ENCODE results near the gene EIF4E3. TPM values are rescaled to one million over a fixed set of nuclear protein-coding genes. Genes with fewer than 3 reads are reported as not detected.

EIF4E3 gene
- total and polyA plus RNA-seq, 7 experiments from 2014 or later, result 17.7 to 72.8 (median 35.3) TPM

- ATAC-seq, result no peak
- no peak overlapping the region for H3K4me3 Mint-ChIP-seq
- Histone ChIP-seq H3K36me3 (ENCODE audit: control insufficient read depth in 2 of 3, insufficient read depth in 3 of 3, low read length in 3 of 3) (peaks cover 6 to 34% (median 11%) of the 10 kb centered on the region in 3 experiments), H3K9me3 (ENCODE audit: control insufficient read depth in 2 of 3, low read length in 3 of 3) (no peaks in the 10 kb centered on the region), H3K4me1 (ENCODE audit: control insufficient read depth in 2 of 2, insufficient read depth in 2 of 2, low read length in 2 of 2) (no peaks in the 10 kb centered on the region), H3K27ac (ENCODE audit: low read depth, low read length) (no peak overlapping the region), H3K27me3 (ENCODE audit: control insufficient read depth in 2 of 2, insufficient read depth in 2 of 2, low read length in 2 of 2) (no peaks in the 10 kb centered on the region), H3K4me3 (ENCODE audit: low read length) (no peak overlapping the region)
- H3K9me3 Mint-ChIP-seq, result no peaks in the 10 kb centered on the region
- no peaks in the 10 kb centered on the region for H3K27me3 Mint-ChIP-seq
- peaks cover 0 to 11% (median 4%) of the 10 kb centered on the region in 7 donors for H3K4me1 Mint-ChIP-seq
- no peak for DNase-seq
- H3K36me3 Mint-ChIP-seq, result peaks cover 9 to 68% (median 35%) of the 10 kb centered on the region in 5 donors
- ChIA-PET CTCF (no interaction called here), POLR2A (interaction anchor here (0.7 kb wide), 1 partner anchor 549 kb away, joined by 5 read pairs; no protein-coding TSS in a partner anchor)
- intact Hi-C loops (cut with micrococcal nuclease), result no loop called here
- H3K27ac Mint-ChIP-seq, result peak overlapping the region in 2 of 9 donors; percentile 51 to 71
Observed at GRCh38 chr3:71690341-71690841, 34.8 kb downstream of the EIF4E3 start.

- CTCF ChIA-PET, result no interaction called here
- Histone ChIP-seq H3K27ac (ENCODE audit: low read depth, low read length) (no peak overlapping the region), H3K36me3 (ENCODE audit: control insufficient read depth in 2 of 3, insufficient read depth in 3 of 3, low read length in 3 of 3) (peaks cover 6 to 37% (median 11%) of the 10 kb centered on the region in 3 experiments), H3K9me3 (ENCODE audit: control insufficient read depth in 2 of 3, low read length in 3 of 3) (no peaks in the 10 kb centered on the region), H3K27me3 (ENCODE audit: control insufficient read depth in 2 of 2, insufficient read depth in 2 of 2, low read length in 2 of 2) (no peaks in the 10 kb centered on the region), H3K4me3 (ENCODE audit: low read length) (no peak overlapping the region), H3K4me1 (ENCODE audit: control insufficient read depth in 2 of 2, insufficient read depth in 2 of 2, low read length in 2 of 2) (no peaks in the 10 kb centered on the region)
- POLR2A ChIA-PET, result no interaction called here
- H3K27ac Mint-ChIP-seq, result no peak overlapping the region
- H3K27me3 Mint-ChIP-seq, result no peaks in the 10 kb centered on the region
- H3K4me1 Mint-ChIP-seq, result peaks cover 0 to 11% (median 4%) of the 10 kb centered on the region in 7 donors
- peak; percentile 38 for ATAC-seq
- H3K4me3 Mint-ChIP-seq, result no peak overlapping the region
- H3K9me3 Mint-ChIP-seq, result no peaks in the 10 kb centered on the region
- no peak for DNase-seq
- intact Hi-C loops (cut with micrococcal nuclease), result no loop called here
- H3K36me3 Mint-ChIP-seq, result peaks cover 13 to 65% (median 37%) of the 10 kb centered on the region in 5 donors
Observed at GRCh38 chr3:71689291-71689690, 35.9 kb downstream of the EIF4E3 start.

GRCh38 chr3:71688121-71688520 lies 37.1 kb downstream of the EIF4E3 start:
- ChIA-PET CTCF (no interaction called here), POLR2A (no interaction called here)
- H3K4me3 ChIP-seq (ENCODE audit: low read length), result no peak overlapping the region
- DNase-seq, result no peak
- H3K4me3 Mint-ChIP-seq, result no peak overlapping the region
- H3K4me1 Mint-ChIP-seq, result peaks cover 0 to 16% (median 4%) of the 10 kb centered on the region in 7 donors
- H3K36me3 ChIP-seq (ENCODE audit: control insufficient read depth in 2 of 3, insufficient read depth in 3 of 3, low read length in 3 of 3), result peaks cover 6 to 38% (median 19%) of the 10 kb centered on the region in 3 experiments
- H3K27ac Mint-ChIP-seq, result peak overlapping the region in 1 of 9 donors; percentile 54
- no peaks in the 10 kb centered on the region for H3K9me3 Mint-ChIP-seq
- H3K4me1 ChIP-seq (ENCODE audit: control insufficient read depth in 2 of 2, insufficient read depth in 2 of 2, low read length in 2 of 2), result no peaks in the 10 kb centered on the region
- peak; percentile 22 for ATAC-seq
- no peaks in the 10 kb centered on the region for H3K9me3 ChIP-seq (ENCODE audit: control insufficient read depth in 2 of 3, low read length in 3 of 3)
- intact Hi-C loops (cut with micrococcal nuclease), result no loop called here
- H3K36me3 Mint-ChIP-seq, result peaks cover 16 to 65% (median 37%) of the 10 kb centered on the region in 5 donors
- H3K27me3 ChIP-seq (ENCODE audit: control insufficient read depth in 2 of 2, insufficient read depth in 2 of 2, low read length in 2 of 2), result no peaks in the 10 kb centered on the region
- H3K27ac ChIP-seq (ENCODE audit: low read depth, low read length), result no peak overlapping the region
- H3K27me3 Mint-ChIP-seq, result no peaks in the 10 kb centered on the region

GRCh38 chr3:71685686-71686085 lies 39.5 kb downstream of the EIF4E3 start:
- POLR2A ChIA-PET, result no interaction called here
- H3K4me3 ChIP-seq (ENCODE audit: low read length), result no peak overlapping the region
- intact Hi-C loops (cut with micrococcal nuclease), result no loop called here
- Mint-ChIP-seq H3K4me1 (peaks cover 0 to 24% (median 9%) of the 10 kb centered on the region in 7 donors), H3K27me3 (no peaks in the 10 kb centered on the region), H3K9me3 (no peaks in the 10 kb centered on the region), H3K4me3 (no peak overlapping the region), H3K36me3 (peaks cover 16 to 56% (median 37%) of the 10 kb centered on the region in 5 donors), H3K27ac (no peak overlapping the region)
- peaks cover 6 to 38% (median 19%) of the 10 kb centered on the region in 3 experiments for H3K36me3 ChIP-seq (ENCODE audit: control insufficient read depth in 2 of 3, insufficient read depth in 3 of 3, low read length in 3 of 3)
- no peak for DNase-seq
- CTCF ChIA-PET, result no interaction called here
- H3K27ac ChIP-seq (ENCODE audit: low read depth, low read length), result no peak overlapping the region
- ATAC-seq, result no peak
- H3K9me3 ChIP-seq (ENCODE audit: control insufficient read depth in 2 of 3, low read length in 3 of 3), result no peaks in the 10 kb centered on the region
- H3K27me3 ChIP-seq (ENCODE audit: control insufficient read depth in 2 of 2, insufficient read depth in 2 of 2, low read length in 2 of 2), result no peaks in the 10 kb centered on the region
- no peaks in the 10 kb centered on the region for H3K4me1 ChIP-seq (ENCODE audit: control insufficient read depth in 2 of 2, insufficient read depth in 2 of 2, low read length in 2 of 2)

- no peaks in the 10 kb centered on the region for H3K9me3 Mint-ChIP-seq
- intact Hi-C loops (cut with micrococcal nuclease), result no loop called here
- ATAC-seq (no peak), DNase-seq (no peak)
- ChIA-PET CTCF (no interaction called here), POLR2A (interaction anchor here (0.6 kb wide), 1 partner anchor 12 kb away, joined by 3 read pairs; no protein-coding TSS in a partner anchor)
- Histone ChIP-seq H3K27me3 (ENCODE audit: control insufficient read depth in 2 of 2, insufficient read depth in 2 of 2, low read length in 2 of 2) (no peaks in the 10 kb centered on the region), H3K4me1 (ENCODE audit: control insufficient read depth in 2 of 2, insufficient read depth in 2 of 2, low read length in 2 of 2) (no peaks in the 10 kb centered on the region), H3K27ac (ENCODE audit: low read depth, low read length) (no peak overlapping the region), H3K4me3 (ENCODE audit: low read length) (no peak overlapping the region), H3K36me3 (ENCODE audit: control insufficient read depth in 2 of 3, insufficient read depth in 3 of 3, low read length in 3 of 3) (peaks cover 6 to 38% (median 19%) of the 10 kb centered on the region in 3 experiments), H3K9me3 (ENCODE audit: control insufficient read depth in 2 of 3, low read length in 3 of 3) (no peaks in the 10 kb centered on the region)
- peak overlapping the region in 1 of 9 donors; percentile 43 for H3K27ac Mint-ChIP-seq
- peaks cover 13 to 53% (median 31%) of the 10 kb centered on the region in 5 donors for H3K36me3 Mint-ChIP-seq
- H3K4me3 Mint-ChIP-seq, result no peak overlapping the region
- H3K4me1 Mint-ChIP-seq, result peaks cover 0 to 24% (median 9%) of the 10 kb centered on the region in 7 donors
- no peaks in the 10 kb centered on the region for H3K27me3 Mint-ChIP-seq
Observed at GRCh38 chr3:71684757-71685386, 40.3 kb downstream of the EIF4E3 start.

GRCh38 chr3:71684046-71684756 lies 41.0 kb downstream of the EIF4E3 start:
- ChIA-PET POLR2A (interaction anchor here (0.6 kb wide), 1 partner anchor 13 kb away, joined by 3 read pairs; no protein-coding TSS in a partner anchor), CTCF (no interaction called here)
- Histone ChIP-seq H3K4me1 (ENCODE audit: control insufficient read depth in 2 of 2, insufficient read depth in 2 of 2, low read length in 2 of 2) (no peaks in the 10 kb centered on the region), H3K36me3 (ENCODE audit: control insufficient read depth in 2 of 3, insufficient read depth in 3 of 3, low read length in 3 of 3) (peaks cover 4 to 35% (median 16%) of the 10 kb centered on the region in 3 experiments), H3K27ac (ENCODE audit: low read depth, low read length) (no peak overlapping the region), H3K27me3 (ENCODE audit: control insufficient read depth in 2 of 2, insufficient read depth in 2 of 2, low read length in 2 of 2) (no peaks in the 10 kb centered on the region), H3K4me3 (ENCODE audit: low read length) (no peak overlapping the region), H3K9me3 (ENCODE audit: control insufficient read depth in 2 of 3, low read length in 3 of 3) (no peaks in the 10 kb centered on the region)
- no peak for DNase-seq
- Mint-ChIP-seq H3K27ac (peak overlapping the region in 2 of 9 donors; percentile 43 to 45), H3K4me1 (peaks cover 0 to 24% (median 9%) of the 10 kb centered on the region in 7 donors), H3K27me3 (no peaks in the 10 kb centered on the region), H3K9me3 (no peaks in the 10 kb centered on the region), H3K4me3 (no peak overlapping the region), H3K36me3 (peaks cover 12 to 47% (median 29%) of the 10 kb centered on the region in 5 donors)
- intact Hi-C loops (cut with micrococcal nuclease), result no loop called here
- no peak for ATAC-seq
